HL-60 (cell line): ENCODE results near the gene UBE2D1.

Experiments used
- GABPA ChIP-seq: IDR thresholded peaks from 2 replicates; pipeline ENCODE4 v1.6.1; 2012; ENCODE audit warnings: low read depth
- POLR2AphosphoS5 ChIP-seq: IDR thresholded peaks from 2 replicates; pipeline ENCODE4 v1.6.1; 2012; ENCODE audit warnings: low read depth
- SPI1 ChIP-seq: IDR thresholded peaks from 2 replicates; pipeline ENCODE4 v1.6.1; 2012; ENCODE audit warnings: low read depth, mild to moderate bottlenecking, borderline replicate concordance
- TF ChIP-seq, protein P1 (sequence below): IDR thresholded peaks from one replicate; pipeline ENCODE4 v1.5.1; 2011; ENCODE audit warnings: low read length, control low read depth, inconsistent platforms; ENCODE audit not compliant: insufficient read depth
- TF ChIP-seq, protein P2 (sequence below): IDR thresholded peaks from 2 replicates; pipeline ENCODE4 v1.6.1; 2012; ENCODE audit warnings: low read depth; ENCODE audit not compliant: insufficient replicate concordance

GRCh38 chr10:58307676-58308075 lies 27.1 kb upstream of the UBE2D1 start:
- TF ChIP-seq, protein P1, sequence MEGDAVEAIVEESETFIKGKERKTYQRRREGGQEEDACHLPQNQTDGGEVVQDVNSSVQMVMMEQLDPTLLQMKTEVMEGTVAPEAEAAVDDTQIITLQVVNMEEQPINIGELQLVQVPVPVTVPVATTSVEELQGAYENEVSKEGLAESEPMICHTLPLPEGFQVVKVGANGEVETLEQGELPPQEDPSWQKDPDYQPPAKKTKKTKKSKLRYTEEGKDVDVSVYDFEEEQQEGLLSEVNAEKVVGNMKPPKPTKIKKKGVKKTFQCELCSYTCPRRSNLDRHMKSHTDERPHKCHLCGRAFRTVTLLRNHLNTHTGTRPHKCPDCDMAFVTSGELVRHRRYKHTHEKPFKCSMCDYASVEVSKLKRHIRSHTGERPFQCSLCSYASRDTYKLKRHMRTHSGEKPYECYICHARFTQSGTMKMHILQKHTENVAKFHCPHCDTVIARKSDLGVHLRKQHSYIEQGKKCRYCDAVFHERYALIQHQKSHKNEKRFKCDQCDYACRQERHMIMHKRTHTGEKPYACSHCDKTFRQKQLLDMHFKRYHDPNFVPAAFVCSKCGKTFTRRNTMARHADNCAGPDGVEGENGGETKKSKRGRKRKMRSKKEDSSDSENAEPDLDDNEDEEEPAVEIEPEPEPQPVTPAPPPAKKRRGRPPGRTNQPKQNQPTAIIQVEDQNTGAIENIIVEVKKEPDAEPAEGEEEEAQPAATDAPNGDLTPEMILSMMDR, result no peak
- no peak for TF ChIP-seq POLR2AphosphoS5
- TF ChIP-seq GABPA, result no peak
- TF ChIP-seq, protein P2, sequence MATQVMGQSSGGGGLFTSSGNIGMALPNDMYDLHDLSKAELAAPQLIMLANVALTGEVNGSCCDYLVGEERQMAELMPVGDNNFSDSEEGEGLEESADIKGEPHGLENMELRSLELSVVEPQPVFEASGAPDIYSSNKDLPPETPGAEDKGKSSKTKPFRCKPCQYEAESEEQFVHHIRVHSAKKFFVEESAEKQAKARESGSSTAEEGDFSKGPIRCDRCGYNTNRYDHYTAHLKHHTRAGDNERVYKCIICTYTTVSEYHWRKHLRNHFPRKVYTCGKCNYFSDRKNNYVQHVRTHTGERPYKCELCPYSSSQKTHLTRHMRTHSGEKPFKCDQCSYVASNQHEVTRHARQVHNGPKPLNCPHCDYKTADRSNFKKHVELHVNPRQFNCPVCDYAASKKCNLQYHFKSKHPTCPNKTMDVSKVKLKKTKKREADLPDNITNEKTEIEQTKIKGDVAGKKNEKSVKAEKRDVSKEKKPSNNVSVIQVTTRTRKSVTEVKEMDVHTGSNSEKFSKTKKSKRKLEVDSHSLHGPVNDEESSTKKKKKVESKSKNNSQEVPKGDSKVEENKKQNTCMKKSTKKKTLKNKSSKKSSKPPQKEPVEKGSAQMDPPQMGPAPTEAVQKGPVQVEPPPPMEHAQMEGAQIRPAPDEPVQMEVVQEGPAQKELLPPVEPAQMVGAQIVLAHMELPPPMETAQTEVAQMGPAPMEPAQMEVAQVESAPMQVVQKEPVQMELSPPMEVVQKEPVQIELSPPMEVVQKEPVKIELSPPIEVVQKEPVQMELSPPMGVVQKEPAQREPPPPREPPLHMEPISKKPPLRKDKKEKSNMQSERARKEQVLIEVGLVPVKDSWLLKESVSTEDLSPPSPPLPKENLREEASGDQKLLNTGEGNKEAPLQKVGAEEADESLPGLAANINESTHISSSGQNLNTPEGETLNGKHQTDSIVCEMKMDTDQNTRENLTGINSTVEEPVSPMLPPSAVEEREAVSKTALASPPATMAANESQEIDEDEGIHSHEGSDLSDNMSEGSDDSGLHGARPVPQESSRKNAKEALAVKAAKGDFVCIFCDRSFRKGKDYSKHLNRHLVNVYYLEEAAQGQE, result no peak
- no peak for TF ChIP-seq SPI1
